Transverse colon (tissue), 4 donors: ENCODE data around the gene CLP1. TPM values are rescaled to one million over a fixed set of nuclear protein-coding genes. Genes with fewer than 3 reads are reported as not detected.
A peak's percentile ranks its signal among the peaks of the same experiment; 100 is the strongest.

ENCODE experiments used
- DNase-seq: peaks from one replicate; pipeline ENCODE4 v3.0.0-alpha.2; 2019
- H3K27ac ChIP-seq, 4 donors: fragments of 200-600 bp; sonication (generic); 2 replicates each; pipeline ENCODE4 v1.5.1; 2016 to 2018; ENCODE audit warnings: inconsistent platforms in 4 of 4
- H3K27me3 ChIP-seq: fragments of 200-600 bp; sonication (generic); 2 replicates; pipeline ENCODE4 v1.5.1; 2017; ENCODE audit warnings: inconsistent platforms
- H3K36me3 ChIP-seq, 4 donors: fragments of 200-600 bp; sonication (generic); 2 replicates each; pipeline ENCODE4 v1.5.1; 2017 to 2019; ENCODE audit warnings: inconsistent platforms in 4 of 4
- H3K4me1 ChIP-seq, 4 donors: fragments of 200-600 bp; sonication (generic); 2 replicates each; pipeline ENCODE4 v1.5.1; 2017 to 2020; ENCODE audit warnings: inconsistent platforms in 4 of 4
- H3K4me3 ChIP-seq, 4 donors: fragments of 200-600 bp; sonication (generic); 1 replicate in 1 of 4; 2 replicates in 3 of 4; pipeline versions ENCODE4 v1.5.1 to v1.6.1; 2017 to 2019; ENCODE audit warnings: inconsistent platforms in 4 of 4
- H3K9me3 ChIP-seq, 2 donors: fragments of 200-600 bp; sonication (generic); 2 replicates each; pipeline ENCODE4 v1.5.1; 2017 to 2019; ENCODE audit warnings: inconsistent platforms in 2 of 2
- CTCF ChIP-seq, 5 experiments: fragments of 200-600 bp in 3 of 5; fragments of 450-650 bp in 2 of 5; sonication (generic) in 3 of 5; IDR thresholded peaks; 1 replicate in 2 of 5; 2 replicates in 3 of 5; pipeline ENCODE4 v1.5.1; 2016 to 2017; ENCODE audit warnings: antibody characterized with exemption in 5 of 5, inconsistent platforms in 3 of 5, mild to moderate bottlenecking in 2 of 5, moderate library complexity in 1 of 5
- EP300 ChIP-seq: sonication (generic); formaldehyde crosslinking; IDR thresholded peaks from one replicate; pipeline ENCODE4 v1.6.1; 2017; ENCODE audit warnings: antibody characterized with exemption, low read depth
- POLR2A ChIP-seq: fragments of 450-650 bp; IDR thresholded peaks from one replicate; pipeline ENCODE4 v1.6.1; 2016; ENCODE audit warnings: antibody characterized with exemption, mild to moderate bottlenecking, moderate library complexity
- POLR2AphosphoS5 ChIP-seq, 3 donors: sonication (generic); formaldehyde crosslinking; IDR thresholded peaks; one replicate each; pipeline ENCODE4 v1.6.1; 2016; ENCODE audit warnings: antibody characterized with exemption in 3 of 3
- WGBS, 2 donors: methylation state at CpG; one replicate each; pipeline ENCODE4 v1.1.5; 2018; ENCODE audit warnings: low coverage in 1 of 2; 5-methylcytosine and 5-hydroxymethylcytosine counted together
- in situ Hi-C, 4 donors: fragments of 200-750 bp; cut with MboI; loops; one replicate each; pipeline versions ENCODE4 v1.15.0 to v1.15.1; 2017; ENCODE audit warnings: low sequenced_read_pairs in 3 of 4, low pct_ligation_motif_present in 1 of 4, low pct_unique_long_range_greater_than_20kb in 1 of 4
- intact Hi-C: fragments of 100-400 bp; cut with DNase I; formaldehyde crosslinking; loops from one replicate; pipeline ENCODE4 v1.15.1; 2023; ENCODE audit warnings: low total_unique reads
- total RNA-seq, 4 donors: library from RNA; depleted of rRNA; stranded (reverse); fragments of >200 nt; gene quantifications; one replicate each; pipeline ENCODE4 v1.1.0, GENCODE V29; 2016

CLP1 gene
- total RNA-seq, 4 donors from 2014 or later, result 10.0 to 24.7 (median 11.6) TPM; not detected in 1

- Histone ChIP-seq H3K36me3 (no peaks in the 10 kb centered on the region), H3K4me3 (peak overlapping the region; percentile 51 to 74 (median 58)), H3K4me1 (peaks cover 0 to 35% (median 21%) of the 10 kb centered on the region in 4 donors), H3K9me3 (no peaks in the 10 kb centered on the region), H3K27ac (peak overlapping the region; percentile 71 to 86 (median 80)), H3K27me3 (peaks cover 46% of the 10 kb centered on the region)
- TF ChIP-seq EP300, result no peak
- TF ChIP-seq POLR2AphosphoS5 (IDR thresholded peaks at IDR 0.05), result no peak
- 55% methylated on average over 18 of the region's 18 CpGs; no CpG with 5 or more reads in 1 of the 2 donors for WGBS, 2 donors
- in situ Hi-C loops (loop anchor here in 3 of 4 donors (10.0 to 25.0 kb wide), 3 partner anchors 63 to 300 kb away; partner anchors contain the start of genes P2RX3 (in 2 of the 3), RTN4RL2 (in 2 of the 3) and SSRP1 (in 2 of the 3)), intact Hi-C loops (no loop called here)
- DNase-seq, result no peak
Observed at GRCh38 chr11:57637626-57638004, 19.9 kb upstream of the CLP1 start.

- Histone ChIP-seq H3K9me3 (no peaks in the 10 kb centered on the region), H3K4me3 (peak overlapping the region; percentile 51 to 74 (median 58)), H3K4me1 (peaks cover 0 to 35% (median 21%) of the 10 kb centered on the region in 4 donors), H3K27ac (peak overlapping the region; percentile 71 to 86 (median 80)), H3K36me3 (no peaks in the 10 kb centered on the region), H3K27me3 (peaks cover 41% of the 10 kb centered on the region)
- TF ChIP-seq POLR2AphosphoS5 (IDR thresholded peaks at IDR 0.05) (peak in 2 of 3 donors; percentile 9 to 56), EP300 (no peak), POLR2A (peak; percentile 12)
- in situ Hi-C loops, result loop anchor here in 3 of 4 donors (10.0 to 25.0 kb wide), 3 partner anchors 63 to 301 kb away; partner anchors contain the start of genes P2RX3 (in 2 of the 3), RTN4RL2 (in 2 of the 3) and SSRP1 (in 2 of the 3)
- 0 to 13% methylated on average over 18 to 47 of the region's 47 CpGs for WGBS, 2 donors
- DNase-seq, result peak; percentile 44
- intact Hi-C loops, result no loop called here
Observed at GRCh38 chr11:57638005-57638781, 19.4 kb upstream of the CLP1 start.

GRCh38 chr11:57638811-57639320, 18.7 kb upstream of the CLP1 start:
- DNase-seq, result no peak
- intact Hi-C loops, result no loop called here
- Histone ChIP-seq H3K27ac (peak overlapping the region; percentile 71 to 86 (median 80)), H3K4me1 (peaks cover 0 to 35% (median 21%) of the 10 kb centered on the region in 4 donors), H3K36me3 (no peaks in the 10 kb centered on the region), H3K4me3 (peak overlapping the region; percentile 51 to 74 (median 58)), H3K9me3 (no peaks in the 10 kb centered on the region), H3K27me3 (peaks cover 34% of the 10 kb centered on the region)
- in situ Hi-C loops, result loop anchor here in 3 of 4 donors (10.0 to 25.0 kb wide), 3 partner anchors 64 to 302 kb away; partner anchors contain the start of genes P2RX3 (in 2 of the 3), RTN4RL2 (in 2 of the 3) and SSRP1 (in 2 of the 3)
- no peak for TF ChIP-seq POLR2AphosphoS5 (IDR thresholded peaks at IDR 0.05)
- WGBS, 2 donors, result 8% methylated on average over 19 of the region's 19 CpGs; no CpG with 5 or more reads in 1 of the 2 donors

GRCh38 chr11:57639321-57640067, 18.1 kb upstream of the CLP1 start:
- H3K27ac ChIP-seq, result peak overlapping the region in 2 of 4 donors; percentile 83 to 86
- peaks cover 28% of the 10 kb centered on the region for H3K27me3 ChIP-seq
- in situ Hi-C loops (loop anchor here (5.0 to 25.0 kb wide), 6 partner anchors 65 to 302 kb away; partner anchors contain the start of genes P2RX3 (in 2 of the 4), RTN4RL2 (in 2 of the 4), SSRP1 (in 2 of the 4) and UBE2L6 (in 1 of the 4)), intact Hi-C loops (no loop called here)
- H3K9me3 ChIP-seq, result no peaks in the 10 kb centered on the region
- DNase-seq, result no peak
- H3K4me3 ChIP-seq, result peak overlapping the region in 2 of 4 donors; percentile 57 to 74
- peaks cover 1 to 36% (median 22%) of the 10 kb centered on the region in 4 donors for H3K4me1 ChIP-seq
- H3K36me3 ChIP-seq, result no peaks in the 10 kb centered on the region
- 39% methylated on average over 14 of the region's 15 CpGs; no CpG with 5 or more reads in 1 of the 2 donors for WGBS, 2 donors
- TF ChIP-seq EP300, result no peak

GRCh38 chr11:57640068-57640800, 17.3 kb upstream of the CLP1 start:
- peak overlapping the region in 1 of 4 donors; percentile 8 for H3K4me3 ChIP-seq
- H3K36me3 ChIP-seq, result no peaks in the 10 kb centered on the region
- in situ Hi-C loops (loop anchor here (5.0 to 25.0 kb wide), 5 partner anchors 68 to 303 kb away; partner anchors contain the start of genes P2RX3 (in 2 of the 4), RTN4RL2 (in 2 of the 4), SSRP1 (in 2 of the 4) and UBE2L6 (in 1 of the 4)), intact Hi-C loops (no loop called here)
- no peak for DNase-seq
- H3K27me3 ChIP-seq, result peaks cover 29% of the 10 kb centered on the region
- WGBS, 2 donors, result 60 to 70% methylated on average over 2 to 9 of the region's 9 CpGs
- TF ChIP-seq EP300 (no peak), POLR2A (no peak), CTCF (IDR thresholded peaks at IDR 0.05) (no peak), POLR2AphosphoS5 (IDR thresholded peaks at IDR 0.05) (no peak)
- H3K27ac ChIP-seq, result peak overlapping the region in 2 of 4 donors; percentile 83 to 86
- H3K9me3 ChIP-seq, result no peaks in the 10 kb centered on the region
- H3K4me1 ChIP-seq, result peaks cover 4 to 44% (median 29%) of the 10 kb centered on the region in 4 donors
